Duodenal mucosa (tissue), 2 donors: Measurements from ENCODE around the gene PDE8B.

Experiments used
- H3K27ac ChIP-seq: one replicate; pipeline ENCODE4 v1.7.0; 2013; ENCODE audit warnings: low read depth, low read length
- H3K27me3 ChIP-seq, 2 donors: one replicate each; pipeline ENCODE4 v1.7.0; 2013; ENCODE audit warnings: low read length in 2 of 2, control low read depth in 1 of 2; ENCODE audit not compliant: insufficient read depth in 2 of 2, control insufficient read depth in 1 of 2
- H3K36me3 ChIP-seq, 2 donors: one replicate each; pipeline ENCODE4 v1.7.0; 2013; ENCODE audit warnings: low read length in 2 of 2, control low read depth in 1 of 2; ENCODE audit not compliant: insufficient read depth in 2 of 2, control insufficient read depth in 1 of 2
- H3K4me1 ChIP-seq, 2 donors: one replicate each; pipeline ENCODE4 v1.7.0; 2013; ENCODE audit warnings: low read length in 2 of 2, control low read depth in 1 of 2; ENCODE audit not compliant: insufficient read depth in 2 of 2, control insufficient read depth in 1 of 2
- H3K4me3 ChIP-seq, 2 donors: one replicate each; pipeline ENCODE4 v1.7.0; 2013; ENCODE audit warnings: low read length in 2 of 2, low read depth in 1 of 2
- H3K9ac ChIP-seq, 2 donors: one replicate each; pipeline ENCODE4 v1.7.0; 2013; ENCODE audit warnings: low read length in 2 of 2, low read depth in 1 of 2
- H3K9me3 ChIP-seq, 2 donors: one replicate each; pipeline ENCODE4 v1.7.0; 2013; ENCODE audit warnings: low read length in 2 of 2, control low read depth in 1 of 2; ENCODE audit not compliant: control insufficient read depth in 1 of 2

The PDE8B gene

DNA sequence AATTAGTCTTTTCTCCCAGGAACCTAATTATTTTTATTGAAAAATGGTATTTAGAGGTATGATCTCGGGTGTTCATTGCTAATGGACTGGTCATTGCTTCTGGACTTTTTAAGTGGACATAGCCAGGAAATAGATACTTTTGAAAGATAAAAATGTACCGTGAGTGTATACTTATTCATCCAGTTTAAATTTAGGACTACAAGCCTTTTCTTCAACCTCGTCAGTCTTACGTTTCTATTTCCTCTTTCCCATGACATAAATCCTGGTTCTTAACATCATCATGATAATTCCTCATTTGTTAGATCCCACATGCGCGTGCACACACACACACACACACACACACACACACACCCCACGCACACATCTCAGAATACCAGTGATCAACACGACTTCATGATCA, 15.1 kb downstream of the PDE8B start:
- no peaks in the 10 kb centered on the region for H3K4me1 ChIP-seq
- H3K4me3 ChIP-seq = no peak overlapping the region
- no peak overlapping the region for H3K9ac ChIP-seq
- no peaks in the 10 kb centered on the region for H3K36me3 ChIP-seq
- no peak overlapping the region for H3K27ac ChIP-seq
- H3K27me3 ChIP-seq = peaks cover 0 to 5% of the 10 kb centered on the region in 2 donors
- H3K9me3 ChIP-seq = no peaks in the 10 kb centered on the region

DNA sequence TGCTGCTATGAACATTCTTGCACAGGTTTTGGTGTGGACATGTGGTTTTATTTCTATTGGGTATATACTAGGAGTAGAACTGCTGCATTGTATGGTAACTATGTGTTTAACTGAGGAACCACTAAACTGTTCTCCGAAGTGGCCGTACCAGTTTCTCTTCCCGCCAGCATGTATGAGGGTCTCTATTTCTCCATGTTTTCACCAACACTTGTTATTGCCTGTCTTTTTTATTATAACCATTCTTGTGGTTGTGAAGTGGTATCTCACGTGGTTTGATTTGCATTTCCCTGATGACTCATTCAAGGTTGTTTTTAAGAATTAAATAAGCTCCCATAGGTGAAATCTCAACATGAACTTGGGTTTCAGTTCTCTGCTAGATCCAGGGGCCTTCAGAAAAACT, 19.4 kb downstream of the PDE8B start:
- Histone ChIP-seq H3K9me3 (no peaks in the 10 kb centered on the region), H3K4me3 (no peak overlapping the region)

DNA sequence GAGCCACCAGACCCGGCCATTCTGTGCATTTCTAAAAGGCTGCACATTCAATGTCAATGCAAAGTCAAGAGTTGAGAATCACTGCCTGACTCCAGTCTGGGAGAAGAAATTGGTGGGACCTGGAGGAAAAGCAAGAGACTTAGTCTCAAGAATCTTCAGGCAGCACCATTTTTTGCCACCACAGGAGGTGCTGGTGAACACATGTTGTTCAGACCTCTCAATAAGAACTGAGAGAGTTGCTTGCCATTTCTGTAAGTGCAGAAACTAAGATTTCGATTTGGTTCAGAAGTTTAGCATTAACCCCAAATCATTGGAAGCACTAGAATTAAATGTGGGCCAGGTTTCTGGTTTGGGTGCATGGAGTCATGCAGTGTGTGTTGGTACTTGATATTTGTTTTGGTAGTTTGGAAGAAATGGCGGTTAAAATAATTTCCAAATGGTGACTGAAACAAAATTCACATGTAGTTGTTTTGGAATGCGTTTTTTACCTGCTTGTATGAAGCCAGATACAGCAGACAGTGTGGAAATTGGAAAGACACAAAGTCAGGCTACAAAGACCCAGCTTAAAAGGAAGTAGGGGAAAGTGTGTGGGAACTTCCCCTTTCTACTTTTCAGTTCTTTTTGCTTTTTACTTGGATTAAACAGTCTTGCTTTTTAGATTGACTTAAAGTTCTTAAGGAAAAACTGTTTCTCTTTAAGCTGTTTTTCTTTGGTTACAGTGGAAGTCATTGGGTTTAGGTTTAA, 20.4 kb downstream of the PDE8B start:
- peaks cover 0 to 5% of the 10 kb centered on the region in 2 donors for H3K27me3 ChIP-seq
- H3K4me1 ChIP-seq = no peaks in the 10 kb centered on the region
- H3K9me3 ChIP-seq = no peaks in the 10 kb centered on the region
- H3K4me3 ChIP-seq = no peak overlapping the region
- no peaks in the 10 kb centered on the region for H3K36me3 ChIP-seq
- no peak overlapping the region for H3K9ac ChIP-seq
- H3K27ac ChIP-seq = no peak overlapping the region

More for the DNA sequence above, 19.4 kb downstream of the PDE8B start:
- H3K27ac ChIP-seq = no peak overlapping the region
- no peaks in the 10 kb centered on the region for H3K36me3 ChIP-seq
- no peaks in the 10 kb centered on the region for H3K4me1 ChIP-seq
- H3K9ac ChIP-seq = no peak overlapping the region
- peaks cover 0 to 5% of the 10 kb centered on the region in 2 donors for H3K27me3 ChIP-seq

DNA sequence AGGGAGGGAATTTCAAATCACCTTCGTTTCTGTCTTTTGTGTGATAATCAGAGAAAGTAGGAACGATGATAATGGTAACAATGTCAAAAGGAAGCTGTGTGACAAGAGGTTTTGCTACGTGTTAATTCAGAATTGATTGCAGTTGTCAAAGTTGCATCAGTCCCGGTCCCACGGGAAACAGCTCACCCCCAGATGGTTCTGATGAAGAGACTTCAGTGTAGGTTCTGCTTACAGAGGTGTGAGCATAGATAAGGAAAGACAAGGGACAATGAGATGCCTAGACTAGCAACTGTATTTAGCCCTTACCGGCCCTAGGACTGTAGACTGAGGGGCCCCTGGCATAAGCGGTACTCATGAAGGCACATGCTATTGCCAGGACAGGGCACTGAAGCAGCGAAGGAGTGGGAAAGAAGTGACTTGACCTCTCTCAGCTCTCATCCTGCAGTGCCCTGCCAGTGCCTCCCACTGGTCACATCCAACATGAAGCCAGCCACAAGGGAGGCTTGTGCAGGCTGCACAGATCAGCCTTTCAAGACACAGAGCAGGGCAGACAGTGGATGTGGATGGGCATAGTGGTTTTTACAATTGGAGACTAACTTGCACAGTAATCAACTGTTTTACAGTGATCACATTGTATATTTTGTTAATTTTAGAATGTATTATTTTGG, 21.1 kb downstream of the PDE8B start:
- H3K27ac ChIP-seq = no peak overlapping the region
- H3K9me3 ChIP-seq = no peaks in the 10 kb centered on the region
- H3K36me3 ChIP-seq = no peaks in the 10 kb centered on the region
- peaks cover 0 to 5% of the 10 kb centered on the region in 2 donors for H3K27me3 ChIP-seq
- H3K4me1 ChIP-seq = no peaks in the 10 kb centered on the region
- no peak overlapping the region for H3K4me3 ChIP-seq
- no peak overlapping the region for H3K9ac ChIP-seq

- Histone ChIP-seq H3K27ac (no peak overlapping the region), H3K4me3 (no peak overlapping the region), H3K36me3 (no peaks in the 10 kb centered on the region), H3K9me3 (no peaks in the 10 kb centered on the region), H3K4me1 (no peaks in the 10 kb centered on the region), H3K27me3 (peaks cover 0 to 5% of the 10 kb centered on the region in 2 donors), H3K9ac (no peak overlapping the region)
Observed at GRCh38 chr5:77232574-77233358, 22.3 kb downstream of the PDE8B start.

DNA sequence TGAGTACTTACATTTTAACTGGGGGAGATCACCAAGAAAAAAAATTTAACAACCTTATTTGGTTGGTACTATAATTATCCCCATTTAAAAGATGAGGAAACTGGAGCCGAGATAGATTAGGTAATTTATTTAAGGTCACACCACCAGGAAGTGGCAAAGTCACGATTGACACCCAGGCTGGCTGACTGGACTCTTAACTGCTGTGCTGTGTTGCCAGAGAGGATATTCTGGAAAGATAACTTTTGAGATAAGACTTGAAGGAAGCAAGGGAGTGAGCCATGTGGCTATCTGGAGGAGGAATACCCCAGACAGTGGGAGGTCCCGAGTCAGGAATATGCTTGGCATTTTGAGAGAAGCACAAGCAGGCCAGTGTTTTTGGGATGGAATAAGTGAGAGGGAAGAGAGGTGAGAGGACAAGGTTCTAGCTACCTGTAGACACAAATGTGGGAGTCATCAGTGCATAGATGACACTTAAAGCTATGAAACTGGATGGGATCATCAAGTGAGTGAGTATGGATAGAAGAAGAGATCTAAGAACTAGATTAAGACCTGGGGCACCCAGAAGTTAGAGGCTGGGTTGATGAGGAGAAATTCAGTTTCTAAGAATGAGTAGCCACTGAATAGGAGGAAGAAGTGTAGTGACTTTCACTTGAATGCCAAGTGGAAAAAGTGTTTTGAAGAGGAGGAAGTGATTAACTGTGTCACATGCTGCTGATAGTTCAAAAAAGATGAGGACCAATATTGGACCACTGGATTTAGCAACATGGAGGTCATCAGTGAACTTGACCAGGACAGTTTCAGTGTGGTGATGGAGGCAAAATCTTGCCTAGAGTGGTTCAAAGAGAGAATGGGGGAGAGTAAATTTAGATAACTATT, 25.6 kb downstream of the PDE8B start:
- H3K4me1 ChIP-seq = no peaks in the 10 kb centered on the region
- no peaks in the 10 kb centered on the region for H3K36me3 ChIP-seq
- H3K27ac ChIP-seq = no peak overlapping the region
- H3K4me3 ChIP-seq = no peak overlapping the region
- no peak overlapping the region for H3K9ac ChIP-seq
- no peaks in the 10 kb centered on the region for H3K27me3 ChIP-seq
- no peaks in the 10 kb centered on the region for H3K9me3 ChIP-seq

GRCh38 chr5:77239126-77239741, 28.8 kb downstream of the PDE8B start:
- H3K27ac ChIP-seq = no peak overlapping the region
- no peak overlapping the region for H3K4me3 ChIP-seq
- no peak overlapping the region for H3K9ac ChIP-seq

DNA sequence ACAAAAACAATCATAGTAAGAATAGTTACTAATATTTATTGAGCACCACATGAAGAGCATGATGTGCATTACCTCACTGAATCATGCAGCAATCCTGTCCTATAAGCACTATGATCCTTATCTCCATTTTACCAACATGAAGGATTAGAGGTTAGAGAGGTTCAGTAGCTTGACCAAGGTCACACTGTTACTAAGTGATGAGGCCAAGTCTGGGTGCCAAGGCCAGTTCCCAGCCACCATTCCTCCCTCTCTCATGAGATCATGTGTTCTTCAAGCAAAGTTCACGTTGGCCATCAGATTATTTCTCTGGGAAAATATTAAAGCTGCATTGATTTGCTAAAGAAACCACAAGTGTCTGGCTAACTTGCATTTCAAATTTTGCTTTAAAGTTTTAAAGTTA, 31.0 kb downstream of the PDE8B start:
- H3K4me3 ChIP-seq = no peak overlapping the region

More at GRCh38 chr5:77239126-77239741, 28.8 kb downstream of the PDE8B start:
- no peaks in the 10 kb centered on the region for H3K9me3 ChIP-seq
- no peaks in the 10 kb centered on the region for H3K4me1 ChIP-seq
- H3K36me3 ChIP-seq = no peaks in the 10 kb centered on the region
- H3K27me3 ChIP-seq = no peaks in the 10 kb centered on the region

DNA sequence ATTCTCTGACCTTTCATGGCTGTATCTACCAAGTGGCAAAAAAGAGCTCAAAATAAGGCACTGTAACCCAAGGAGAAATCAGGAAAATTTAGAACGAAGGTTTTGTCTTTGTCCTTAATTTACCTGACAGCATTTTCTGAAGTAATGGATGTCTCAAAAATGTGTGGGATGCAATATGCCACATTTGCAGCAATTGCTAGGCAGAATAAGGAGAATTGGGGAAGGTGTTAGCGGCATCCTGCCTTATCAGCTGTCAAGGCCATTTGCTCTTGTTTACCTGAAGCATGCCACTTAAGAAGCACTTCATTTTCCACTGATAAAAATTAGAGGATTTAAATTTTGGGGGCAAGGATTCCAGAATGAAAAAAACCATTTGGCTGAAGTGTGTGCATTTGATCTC, 39.0 kb downstream of the PDE8B start:
- no peaks in the 10 kb centered on the region for H3K4me1 ChIP-seq
- H3K9ac ChIP-seq = no peak overlapping the region

More for the DNA sequence above, 31.0 kb downstream of the PDE8B start:
- H3K9ac ChIP-seq = no peak overlapping the region
- H3K27ac ChIP-seq = no peak overlapping the region
- no peaks in the 10 kb centered on the region for H3K27me3 ChIP-seq
- no peaks in the 10 kb centered on the region for H3K4me1 ChIP-seq
- no peaks in the 10 kb centered on the region for H3K36me3 ChIP-seq
- H3K9me3 ChIP-seq = no peaks in the 10 kb centered on the region

More for the DNA sequence above, 39.0 kb downstream of the PDE8B start:
- Histone ChIP-seq H3K4me3 (no peak overlapping the region), H3K9me3 (no peaks in the 10 kb centered on the region), H3K27ac (no peak overlapping the region), H3K27me3 (peaks cover 0 to 4% of the 10 kb centered on the region in 2 donors), H3K36me3 (no peaks in the 10 kb centered on the region)
